Renal cortical epithelial cell (primary cell): ENCODE measurements around the gene CACFD1. TPM values are rescaled to one million over a fixed set of nuclear protein-coding genes. Genes with fewer than 3 reads are reported as not detected.

ENCODE experiments used
- DNase-seq: peaks from one replicate; pipeline ENCODE4 v3.0.0-alpha.2; 2011; ENCODE audit warnings: low read depth
- total RNA-seq: library from RNA; depleted of rRNA; stranded (reverse); fragments of >200 nt; gene quantifications from 2 replicates; pipeline ENCODE4 v1.2.3, GENCODE V29; 2014

Gene CACFD1
- total RNA-seq, 1 donor from 2014 or later = 22.0 TPM

DNA sequence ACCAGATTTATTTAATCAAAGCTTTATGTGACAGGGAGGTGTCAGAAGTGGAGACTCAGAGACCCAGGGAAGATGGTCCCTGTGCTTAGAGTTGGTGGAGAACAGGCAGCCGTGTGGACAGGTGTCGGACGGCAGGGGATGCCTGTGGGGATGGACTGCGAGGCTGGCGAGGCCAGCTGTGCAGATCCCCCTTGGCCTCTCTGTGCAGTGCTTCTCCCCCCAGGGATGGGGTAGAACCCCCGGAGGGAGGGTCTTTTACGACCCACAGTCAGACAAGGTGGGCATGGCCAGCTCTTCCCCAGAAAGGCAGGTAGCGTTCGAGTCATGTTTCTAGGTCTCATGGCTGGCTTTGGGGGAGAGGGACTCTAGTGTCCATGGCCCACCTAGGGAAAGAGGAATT lies 23.8 kb downstream of the CACFD1 start:
- DNase-seq = no peak

DNA sequence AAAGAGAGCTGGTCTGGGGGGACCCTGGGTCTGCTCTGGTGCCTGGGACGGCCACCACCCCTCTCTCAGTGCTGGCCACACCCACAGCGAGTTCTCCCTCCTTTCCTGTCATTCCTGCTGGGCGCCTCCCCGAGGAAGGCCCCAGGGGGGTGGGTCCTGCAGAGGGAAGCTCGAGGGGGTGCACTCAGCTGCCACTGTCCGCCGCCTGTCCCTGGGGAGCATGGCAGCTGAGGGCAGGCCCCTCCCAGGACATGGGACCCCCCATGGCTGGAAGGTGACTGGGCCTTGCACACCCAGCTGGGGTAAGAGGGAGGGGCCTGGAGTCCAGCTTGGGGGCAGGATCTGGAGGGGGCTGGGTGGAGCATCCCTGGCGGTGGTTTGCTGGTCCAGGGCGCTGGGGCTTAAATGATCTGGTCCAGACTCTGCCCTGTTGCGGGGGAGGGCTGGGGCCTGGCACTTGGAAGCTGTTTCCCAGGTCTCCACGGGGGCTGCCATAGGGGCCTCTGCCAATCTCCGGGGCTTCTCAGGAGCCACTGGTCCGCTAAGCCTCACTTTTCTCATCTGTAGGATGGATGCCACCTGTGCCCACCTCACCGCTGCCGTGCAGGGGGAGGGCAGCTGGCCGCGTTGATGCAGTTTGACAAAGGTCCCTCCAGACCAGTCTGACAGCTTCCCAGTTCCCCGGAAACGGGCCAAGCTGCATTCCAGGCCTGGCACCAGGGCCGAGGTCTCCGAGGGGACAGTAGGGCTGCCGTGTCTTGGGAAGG lies 25.1 kb downstream of the CACFD1 start:
- no peak for DNase-seq

DNA sequence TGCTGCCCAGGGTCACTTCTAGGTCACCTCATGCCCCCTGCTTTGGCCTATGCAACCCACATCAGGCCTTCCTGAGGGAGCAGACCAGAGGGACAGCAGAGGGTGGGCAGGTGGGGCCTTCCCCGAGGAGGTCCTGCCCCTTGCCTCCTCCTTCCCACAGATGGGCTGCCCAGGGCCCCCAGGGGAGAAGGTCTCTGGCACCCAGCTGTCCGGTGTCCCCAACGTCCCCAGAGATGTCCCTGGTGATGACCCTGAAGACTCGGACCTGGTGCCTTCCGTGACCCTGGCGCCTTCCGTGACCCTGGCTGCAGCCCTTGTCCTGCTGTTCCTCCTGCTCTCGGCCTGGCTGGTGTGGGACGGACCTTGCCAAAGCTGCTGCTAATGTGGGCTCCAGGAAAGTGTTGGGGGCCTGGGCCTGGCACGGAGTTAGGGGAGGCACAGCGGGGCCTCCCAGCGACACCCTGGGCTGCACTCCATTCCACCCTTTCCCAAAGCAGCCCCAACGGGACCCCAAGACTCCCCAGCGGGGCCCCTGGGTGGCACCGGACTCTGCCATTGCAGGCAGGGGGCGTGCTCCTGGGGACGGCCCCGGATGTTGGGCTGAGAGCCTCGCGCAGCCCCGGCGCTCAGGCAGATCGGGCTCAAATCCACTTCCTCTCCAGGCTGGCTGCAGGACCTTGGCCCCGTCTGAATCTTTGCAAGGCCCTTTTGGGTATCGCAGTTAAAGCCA lies 25.9 kb downstream of the CACFD1 start:
- DNase-seq = no peak

DNA sequence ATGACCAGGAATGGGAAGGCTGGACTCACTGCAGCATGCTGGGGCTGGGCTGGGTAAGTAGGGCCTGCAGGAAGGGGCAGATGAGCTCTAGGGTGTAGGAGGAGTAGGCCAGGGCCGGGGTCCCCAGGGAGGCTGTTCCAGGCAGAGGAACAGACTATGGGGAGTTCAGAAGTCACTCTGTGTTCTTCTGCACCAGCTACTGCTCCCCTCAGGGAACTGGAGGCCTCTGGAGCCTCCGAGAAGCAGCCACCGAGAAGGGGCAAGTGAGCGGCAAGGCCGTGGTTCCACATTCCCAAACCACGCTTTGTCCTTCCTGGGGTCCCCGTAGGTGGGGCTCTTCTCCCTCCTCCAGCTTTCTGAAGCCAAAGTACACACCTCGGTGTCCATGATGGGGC lies 27.6 kb downstream of the CACFD1 start:
- no peak for DNase-seq

DNA sequence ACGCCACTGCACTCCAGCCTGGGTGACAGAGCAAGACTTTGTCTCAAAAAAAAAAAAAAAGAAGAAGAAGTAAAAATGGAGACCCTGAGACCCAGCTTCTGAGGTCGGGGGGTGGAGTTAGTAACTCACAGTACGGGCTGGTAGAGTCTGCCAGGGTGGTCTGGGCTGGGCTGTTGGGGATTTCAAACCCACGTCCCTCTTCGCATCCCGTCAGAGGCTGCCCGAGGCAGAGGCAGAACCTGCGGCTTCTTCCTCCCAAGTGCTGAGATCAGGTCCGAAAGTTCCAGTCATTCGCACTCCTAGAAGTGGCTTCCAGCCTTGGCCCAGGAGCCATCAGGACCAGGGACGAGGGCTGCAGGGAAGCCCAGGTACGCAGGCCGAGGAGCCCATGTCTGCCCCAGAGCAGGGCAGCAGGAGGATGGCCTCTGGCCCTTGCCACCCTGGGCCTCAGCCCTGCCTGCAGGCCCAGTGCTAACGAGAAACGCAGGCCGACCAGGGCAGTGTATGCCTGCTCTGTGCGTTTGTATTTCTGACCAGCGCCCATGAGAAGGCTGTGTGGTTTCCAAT lies 29.0 kb downstream of the CACFD1 start:
- no peak for DNase-seq

DNA sequence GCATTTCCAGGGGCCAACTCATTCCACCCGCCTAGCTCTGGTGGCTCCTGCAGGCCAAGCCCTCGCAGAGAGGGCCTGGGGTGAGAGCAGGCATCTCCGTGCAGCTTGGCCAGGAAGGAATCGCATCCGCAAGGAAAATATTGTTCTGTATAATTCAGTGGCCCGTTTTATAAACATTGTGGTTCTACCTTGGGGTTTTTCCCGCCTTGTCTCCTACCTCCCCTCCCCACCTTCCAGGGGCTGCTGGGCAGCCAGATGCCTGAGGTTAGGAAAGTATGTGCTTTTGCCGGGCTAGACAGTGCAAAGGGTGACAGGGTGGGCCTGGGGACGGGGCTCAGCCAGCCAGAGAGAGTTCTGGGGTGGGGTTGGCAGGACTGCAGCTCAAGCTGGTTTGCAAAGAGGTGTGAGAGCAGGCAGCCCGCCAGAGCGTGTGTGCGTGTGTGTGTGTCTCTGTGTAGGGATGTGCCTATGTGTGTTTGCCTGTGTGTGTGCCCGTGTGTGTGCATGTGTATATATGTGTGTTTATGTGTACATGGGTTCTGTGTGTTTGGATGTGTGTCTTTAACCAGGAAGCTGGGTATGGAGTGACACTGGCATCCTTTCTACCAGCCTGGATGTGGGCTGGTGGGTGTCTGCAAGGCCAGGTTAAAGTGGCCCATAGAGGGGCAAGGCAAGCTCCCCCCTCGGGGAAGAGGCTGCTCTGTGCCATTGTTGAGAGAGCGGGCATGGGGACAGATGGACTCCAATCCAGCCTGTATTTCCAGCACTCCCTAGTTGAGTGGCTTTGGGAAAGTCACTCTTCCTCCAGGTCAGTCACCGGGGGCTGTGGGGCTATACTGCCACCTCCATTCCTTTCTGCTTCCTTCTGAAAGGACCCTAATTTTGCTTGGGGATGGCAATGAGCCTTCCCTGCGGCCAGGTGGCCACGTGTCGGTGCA lies 29.7 kb downstream of the CACFD1 start:
- no peak for DNase-seq

DNA sequence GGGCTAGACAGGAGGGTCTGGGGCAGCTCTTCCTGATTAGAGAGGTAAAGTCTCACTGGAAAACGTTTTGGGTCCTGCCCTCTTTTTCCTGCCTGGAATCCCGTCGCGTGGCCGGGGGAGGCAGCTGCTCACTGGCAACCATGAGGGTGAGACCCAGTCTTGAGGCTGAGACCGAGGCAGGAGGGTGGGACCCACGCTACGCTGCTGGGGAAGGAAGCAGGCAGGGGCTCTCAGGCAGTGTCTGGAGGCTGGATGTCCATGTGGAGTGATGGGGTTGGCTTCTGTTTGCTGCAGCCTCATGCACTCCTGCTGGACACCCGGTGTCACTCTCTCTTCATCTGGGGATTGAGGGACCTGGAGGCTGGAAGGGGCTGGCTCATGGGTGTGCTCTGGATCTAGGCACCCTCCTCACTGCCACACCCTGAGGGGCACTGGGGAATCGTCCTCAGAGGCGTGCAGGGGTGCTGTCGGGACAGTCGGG lies 30.5 kb downstream of the CACFD1 start:
- DNase-seq = no peak

DNA sequence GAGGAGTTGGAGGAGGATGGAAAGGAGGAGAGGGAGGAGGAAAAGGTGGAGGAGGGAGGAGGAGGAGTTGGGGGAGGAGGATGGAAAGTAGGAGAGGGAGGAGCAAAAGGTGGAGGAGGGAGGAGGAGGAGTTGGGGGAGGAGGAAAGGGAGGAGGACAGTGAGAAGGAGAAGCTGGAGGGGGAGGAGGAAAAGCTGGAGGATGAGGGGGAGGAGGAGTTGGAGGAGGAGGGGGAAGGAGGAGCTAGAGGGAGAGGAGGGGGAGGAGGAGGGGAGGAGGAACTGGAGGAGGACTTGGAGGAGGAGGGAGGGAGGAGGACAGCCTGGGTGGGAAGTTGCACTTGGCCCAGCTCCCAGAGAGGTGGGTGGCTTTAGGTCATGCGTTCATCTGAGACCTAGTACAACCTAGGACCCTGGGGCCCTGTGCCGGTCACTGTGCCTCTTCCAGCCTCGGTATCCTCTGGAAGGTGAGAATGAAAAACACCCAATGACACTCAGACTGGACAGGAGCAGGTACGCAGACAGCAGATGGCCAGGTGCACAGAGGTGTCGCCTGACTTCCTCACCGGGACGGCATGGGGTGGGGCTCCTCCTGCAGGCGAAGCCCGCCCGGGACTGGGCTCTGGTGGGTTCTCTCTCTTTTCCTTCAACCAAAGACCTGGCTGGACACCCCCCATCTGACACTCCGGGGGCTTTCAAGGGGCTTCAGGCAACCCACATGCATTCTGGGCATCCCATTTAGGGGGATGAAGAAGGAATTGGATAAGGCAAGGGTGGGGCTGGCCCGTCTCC lies 31.3 kb downstream of the CACFD1 start:
- no peak for DNase-seq

DNA sequence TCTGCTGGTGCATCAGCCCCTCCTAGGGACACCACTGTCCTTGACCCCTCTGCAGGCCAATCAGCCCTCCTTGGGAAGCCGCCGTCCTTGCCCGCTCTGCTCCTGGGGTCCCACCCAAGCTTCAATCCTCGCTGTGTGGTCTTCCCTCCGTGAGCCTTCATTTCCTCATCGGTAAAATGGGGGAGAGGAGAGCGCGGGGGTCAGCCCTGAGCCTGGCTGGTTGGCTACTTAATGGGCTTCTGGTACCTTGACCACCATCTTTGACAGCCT lies 31.8 kb downstream of the CACFD1 start:
- DNase-seq = no peak

DNA sequence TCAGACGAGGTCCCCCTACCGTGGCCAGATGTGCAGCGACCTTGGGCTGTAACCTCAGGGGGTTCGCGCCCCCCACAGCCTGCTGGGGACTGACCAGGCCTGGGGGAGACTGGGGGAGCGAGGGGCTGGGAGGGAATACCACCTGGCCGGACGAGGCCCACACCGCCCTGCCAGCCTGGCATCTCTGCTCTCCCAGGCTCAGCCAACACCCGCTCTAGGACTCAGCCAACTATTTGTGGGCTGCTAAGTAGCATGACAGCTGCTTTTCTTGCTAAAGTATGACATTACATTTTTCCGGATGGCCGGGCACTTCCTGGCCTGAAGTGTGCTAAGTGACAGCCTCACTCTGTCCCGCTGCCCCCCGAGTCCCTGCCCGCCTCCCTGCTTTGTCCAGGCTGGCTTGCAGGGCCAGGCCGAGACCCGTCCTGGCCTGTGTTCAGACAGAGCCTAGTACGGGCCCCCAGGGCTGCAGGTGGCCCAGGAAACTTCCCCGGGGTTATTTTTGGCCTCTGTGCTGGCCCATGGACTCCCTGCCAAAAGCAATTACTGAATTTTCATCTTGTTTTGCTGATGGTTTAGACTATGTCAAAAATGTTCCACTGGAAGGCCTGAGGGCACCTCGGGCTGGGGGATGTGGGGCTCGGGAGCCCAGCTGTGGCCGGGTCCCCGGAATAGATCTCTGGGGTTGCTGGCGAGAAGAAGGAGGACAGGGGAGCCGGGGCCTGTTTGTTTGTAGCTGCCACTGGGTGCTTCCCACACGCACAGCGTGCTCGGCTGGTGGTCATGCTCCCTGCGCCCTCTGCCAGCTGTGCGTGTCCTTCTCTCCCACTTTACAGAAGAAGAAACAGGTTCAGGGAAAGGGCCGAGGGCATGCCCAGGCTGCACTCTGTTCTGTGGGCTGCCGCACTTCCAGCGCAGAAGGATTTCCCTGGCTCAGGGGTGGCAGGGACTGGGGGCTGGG lies 32.6 kb downstream of the CACFD1 start:
- no peak for DNase-seq

DNA sequence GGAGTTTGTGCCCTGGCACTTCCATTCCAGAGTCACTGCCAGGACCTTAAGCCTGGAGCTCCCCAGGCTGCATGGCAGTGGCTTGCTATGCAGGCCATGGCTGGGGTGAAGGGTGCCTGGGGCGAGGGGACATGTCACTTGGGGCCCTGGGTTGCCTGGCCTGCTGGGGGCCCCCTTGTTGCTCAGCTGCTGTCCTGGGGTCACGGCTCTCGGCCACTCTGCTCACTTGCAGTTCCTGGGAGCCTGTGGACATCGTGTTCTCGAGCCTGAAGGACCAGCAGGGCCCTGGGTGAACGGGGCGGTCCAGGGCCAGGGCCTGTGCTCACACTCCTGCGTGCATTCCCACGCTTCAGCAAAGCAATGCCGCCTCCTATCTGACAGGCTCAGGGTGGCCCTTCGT lies 33.6 kb downstream of the CACFD1 start:
- DNase-seq = no peak

DNA sequence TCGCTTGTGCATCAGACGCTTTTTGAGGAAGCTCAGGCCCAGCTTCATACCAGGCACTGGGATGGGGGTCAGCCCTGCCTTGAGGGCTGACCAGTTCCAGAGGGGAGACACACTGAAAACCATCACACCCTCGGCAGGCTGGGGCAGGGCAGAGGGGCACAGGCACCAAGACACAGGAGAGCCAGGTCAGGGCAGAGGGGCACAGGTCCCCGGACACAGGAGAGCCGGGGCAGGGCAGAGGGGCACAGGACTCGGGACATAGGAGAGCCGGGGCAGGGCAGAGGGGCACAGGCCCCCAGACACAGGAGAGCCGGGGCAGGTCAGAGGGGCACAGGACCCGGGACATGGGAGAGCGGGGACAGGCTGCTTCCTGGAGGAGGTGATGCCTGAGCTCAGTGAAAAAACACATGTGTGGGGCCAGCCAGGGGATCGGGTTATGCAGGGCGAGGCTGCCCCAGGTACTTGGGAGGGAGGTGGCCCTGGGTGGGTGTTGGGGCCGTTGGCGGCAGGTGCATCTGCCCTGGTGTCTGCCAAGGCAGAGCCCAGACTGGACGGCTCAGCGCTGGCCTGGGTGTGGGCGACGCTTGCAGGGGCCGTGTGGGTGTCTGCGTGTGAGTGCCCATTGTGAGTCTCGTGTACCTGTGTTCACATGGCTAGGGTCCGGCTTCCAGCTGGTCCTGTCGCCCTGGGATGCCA lies 34.2 kb downstream of the CACFD1 start:
- no peak for DNase-seq

DNA sequence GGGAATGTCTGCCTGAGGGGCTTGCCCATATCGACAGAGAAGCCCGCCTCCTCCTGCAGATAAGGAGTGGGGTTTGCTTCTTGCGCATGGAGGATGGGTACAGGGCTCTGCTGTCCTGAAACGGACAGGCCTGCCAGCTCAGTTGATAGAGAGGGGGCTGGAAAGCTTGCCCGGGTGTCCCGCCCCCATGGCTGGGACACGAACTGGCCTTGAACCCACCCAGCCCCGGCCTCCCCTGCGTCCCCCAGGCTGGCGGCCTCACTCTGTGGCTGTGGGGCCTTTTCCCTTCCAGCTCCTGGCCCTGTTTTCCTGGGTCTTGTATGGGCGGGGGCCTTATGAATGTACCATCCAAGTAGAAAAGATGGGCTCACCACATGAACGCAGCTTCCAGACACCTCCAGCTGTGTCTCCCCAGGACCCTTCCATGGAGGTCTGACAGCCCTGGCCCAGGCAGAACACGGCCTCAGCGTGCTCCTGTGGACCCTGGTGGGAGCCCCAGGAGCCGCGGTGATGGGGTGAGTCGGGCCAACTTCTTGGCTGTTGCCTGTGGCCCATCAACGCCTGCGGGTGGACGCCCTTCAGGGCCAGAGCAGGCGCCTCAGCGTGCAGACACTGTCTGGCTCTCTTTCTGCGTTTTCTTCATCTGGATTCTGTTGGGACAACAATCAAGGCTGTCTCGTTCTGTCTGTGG lies 35.0 kb downstream of the CACFD1 start:
- DNase-seq = no peak

DNA sequence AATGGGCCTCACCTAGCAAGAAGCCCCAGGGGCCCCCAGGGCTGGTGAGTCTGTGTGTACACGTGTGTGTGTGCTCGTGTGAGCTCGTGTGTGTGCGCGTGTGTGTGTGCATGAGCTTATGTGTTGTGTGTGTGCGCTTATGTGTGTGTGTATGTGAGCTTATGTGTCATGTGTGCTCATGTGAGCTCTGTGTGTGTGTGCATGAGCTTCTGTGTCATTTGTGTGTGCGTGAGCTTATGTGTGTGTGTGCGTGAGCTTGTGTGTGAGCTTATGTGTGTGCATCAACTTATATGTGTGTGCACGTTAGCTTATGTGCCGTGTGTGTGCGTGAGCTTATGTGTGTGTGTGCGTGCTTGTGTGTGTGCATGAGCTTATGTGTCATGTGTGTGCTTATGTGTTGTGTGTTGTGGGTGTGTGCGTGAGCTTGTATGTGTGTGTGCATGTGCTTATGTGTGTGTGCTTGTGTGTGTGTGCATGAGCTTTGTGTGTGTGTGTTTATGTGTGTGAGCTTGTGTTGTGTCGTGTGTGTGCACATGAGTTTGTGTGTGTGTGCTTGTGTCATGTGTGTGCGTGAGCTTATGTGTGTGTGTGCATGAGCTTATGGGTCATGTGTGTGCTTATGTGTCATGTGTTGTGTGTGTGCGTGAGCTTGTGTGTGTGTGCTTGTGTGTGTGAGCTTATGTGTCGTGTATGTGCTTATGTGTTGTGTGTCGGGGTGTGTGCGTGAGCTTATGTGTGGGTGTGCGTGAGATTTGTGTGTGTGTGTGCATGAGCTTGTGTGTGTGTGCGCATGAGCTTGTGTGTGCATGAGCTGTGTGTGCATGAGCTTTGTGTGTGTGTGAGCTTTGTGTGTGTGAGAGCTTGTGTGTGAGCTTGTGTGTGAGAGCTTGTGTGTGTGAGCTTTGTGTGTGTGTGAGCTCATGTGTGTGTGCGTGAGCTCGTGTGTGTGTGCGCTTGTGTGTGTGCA lies 35.8 kb downstream of the CACFD1 start:
- DNase-seq = no peak

DNA sequence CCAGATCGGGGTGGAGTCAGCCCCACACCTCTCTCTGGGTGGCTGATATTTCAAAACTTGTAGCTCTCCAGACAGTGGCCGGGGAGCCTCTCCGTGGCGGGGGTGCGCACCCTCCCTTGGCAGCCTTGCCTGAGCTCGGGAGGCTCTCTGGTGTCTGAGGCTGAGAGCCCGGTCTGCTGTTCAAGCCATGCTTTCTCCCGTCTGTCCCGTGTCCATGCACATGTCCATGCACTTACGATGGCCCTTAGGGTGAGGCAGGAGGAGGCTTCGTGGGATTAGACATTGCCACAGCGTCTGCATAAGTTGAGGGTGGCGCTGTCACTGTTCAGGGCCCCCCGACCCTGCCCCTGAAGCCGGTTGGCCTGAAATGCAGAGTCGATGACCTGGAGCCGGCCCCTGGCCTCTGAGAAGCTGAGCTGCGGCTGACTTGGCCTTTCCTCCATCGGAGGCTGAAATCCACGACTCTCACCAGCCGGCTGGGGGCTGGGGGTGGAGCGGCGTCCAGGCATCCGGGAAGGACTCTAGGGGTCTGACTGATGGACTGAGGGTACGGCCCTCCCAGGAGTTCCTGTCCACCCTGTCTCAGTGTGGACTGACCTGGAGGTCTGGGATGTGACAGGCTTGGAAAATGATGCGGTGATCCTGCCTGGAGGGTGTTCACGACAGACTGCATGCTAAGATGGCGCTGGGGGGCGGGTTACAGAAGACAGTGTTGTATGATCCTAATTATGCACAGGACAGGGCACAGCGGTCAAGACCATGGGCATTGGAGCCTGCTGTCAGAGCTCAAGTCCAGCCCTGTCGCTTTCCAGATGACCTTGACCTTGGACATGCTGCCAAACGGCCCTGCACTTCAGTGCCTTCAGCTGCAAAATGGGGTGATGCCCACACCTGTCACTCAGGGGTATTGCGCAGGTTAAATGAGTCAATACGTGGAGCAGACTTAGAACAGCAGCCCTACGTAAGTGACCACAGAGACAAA lies 37.4 kb downstream of the CACFD1 start:
- DNase-seq = no peak

DNA sequence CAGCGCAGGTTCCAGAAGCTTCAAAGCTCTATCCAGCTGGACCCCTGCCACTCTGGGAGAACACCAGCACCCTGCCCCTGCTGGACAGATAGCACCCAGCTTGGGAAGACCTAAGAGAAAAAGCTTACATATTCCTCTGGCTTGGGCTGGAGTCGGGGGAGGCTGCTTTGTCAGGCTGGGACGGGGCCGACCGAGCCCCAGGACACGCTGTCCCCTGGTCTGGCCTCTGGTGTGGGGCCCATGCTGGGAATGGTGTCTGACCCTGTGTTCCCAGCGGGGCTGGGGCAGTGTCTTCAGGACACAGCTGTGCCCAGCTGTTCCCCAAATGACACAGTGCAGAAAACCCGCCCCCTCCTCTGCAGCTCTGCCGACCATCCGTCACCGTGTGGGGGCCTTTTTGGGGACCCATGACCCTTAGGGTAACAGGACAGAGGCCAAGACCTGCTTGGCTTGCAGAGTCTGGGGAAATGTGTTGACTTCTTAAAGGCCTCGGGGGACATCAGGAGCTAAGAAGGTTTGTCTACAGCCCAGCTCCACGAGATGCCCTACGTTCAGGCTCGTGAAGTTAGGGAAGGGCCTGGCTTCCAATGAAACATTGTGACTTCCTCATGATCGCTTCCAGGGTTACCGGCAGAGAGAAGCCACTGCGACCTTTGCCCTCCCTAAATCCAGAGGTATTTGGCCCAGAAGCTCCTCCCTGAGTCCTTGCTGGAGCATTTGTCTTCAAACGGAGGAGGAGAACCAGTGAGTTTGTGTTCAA lies 39.5 kb downstream of the CACFD1 start:
- no peak for DNase-seq
